ENCODE data around the gene SYVN1. TPM values are rescaled to one million over a fixed set of nuclear protein-coding genes. Genes with fewer than 3 reads are reported as not detected.

The SYVN1 gene
- polyA plus RNA-seq, 2 of the 4 experiments (the other 2 are of a cell fraction) = 21.4 to 25.1 TPM

GRCh38 chr11:65113839-65114238, 20.5 kb downstream of the SYVN1 start:
- 88% methylated on average over 6 of the region's 6 CpGs for WGBS (ENCODE audit: missing lambda C conversion rate)
- Histone ChIP-seq H3K9me3 (no peaks in the 10 kb centered on the region), H3K4me3 (no peak overlapping the region), H3K4me1 (peaks cover 31% of the 10 kb centered on the region; the same call in 2 of the 3 replicates), H3K4me2 (no peak overlapping the region), H3K27ac (no peak overlapping the region)
- POLR2A ChIA-PET = no interaction called here
- CTCF ChIA-PET = interaction anchor here (0.9 to 6.2 kb wide), 7 partner anchors 8 to 162 kb away, joined by 3 to 42 read pairs (median 4); partner anchors contain the start of genes ARL2, FAU and MRPL49
- TF ChIP-seq KDM1A (IDR thresholded peaks at IDR 0.05; ENCODE audit: low read depth) = no peak
- TF ChIP-seq NFE2L2 (conservative IDR thresholded peaks at IDR 0.05; ENCODE audit: low read length) = no peak
- no peak for TF ChIP-seq HES2 (IDR thresholded peaks at IDR 0.05)
- TF ChIP-seq, protein P1, sequence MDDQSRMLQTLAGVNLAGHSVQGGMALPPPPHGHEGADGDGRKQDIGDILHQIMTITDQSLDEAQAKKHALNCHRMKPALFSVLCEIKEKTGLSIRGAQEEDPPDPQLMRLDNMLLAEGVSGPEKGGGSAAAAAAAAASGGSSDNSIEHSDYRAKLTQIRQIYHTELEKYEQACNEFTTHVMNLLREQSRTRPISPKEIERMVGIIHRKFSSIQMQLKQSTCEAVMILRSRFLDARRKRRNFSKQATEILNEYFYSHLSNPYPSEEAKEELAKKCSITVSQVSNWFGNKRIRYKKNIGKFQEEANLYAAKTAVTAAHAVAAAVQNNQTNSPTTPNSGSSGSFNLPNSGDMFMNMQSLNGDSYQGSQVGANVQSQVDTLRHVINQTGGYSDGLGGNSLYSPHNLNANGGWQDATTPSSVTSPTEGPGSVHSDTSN (IDR thresholded peaks at IDR 0.05) = no peak
- no peak for TF ChIP-seq CHD4 (IDR thresholded peaks at IDR 0.05; ENCODE audit: borderline replicate concordance)
- no peak for TF ChIP-seq TFCP2L1 (CRISPR knock-in tag; IDR thresholded peaks at IDR 0.05)
- no peak for TF ChIP-seq SREBF2 (IDR thresholded peaks at IDR 0.05)
- TF ChIP-seq HDAC2 (IDR thresholded peaks at IDR 0.05) = no peak
- TF ChIP-seq RCOR1 (IDR thresholded peaks at IDR 0.05; ENCODE audit: low read depth, low read length) = no peak
- no peak for TF ChIP-seq GATA3 (IDR thresholded peaks at IDR 0.05; ENCODE audit: borderline replicate concordance)
- TF ChIP-seq ESRRA (IDR thresholded peaks at IDR 0.05; ENCODE audit: borderline replicate concordance, low read length) = no peak
- TF ChIP-seq ZC3H11A (IDR thresholded peaks at IDR 0.05) = no peak
- TF ChIP-seq POLR2AphosphoS2 (conservative IDR thresholded peaks at IDR 0.05; ENCODE audit: low read length) = no peak
- TF ChIP-seq PHF8 (IDR thresholded peaks at IDR 0.05; ENCODE audit: borderline replicate concordance, low read depth) = no peak
- TF ChIP-seq HOXB13 (CRISPR knock-in tag; IDR thresholded peaks at IDR 0.05; ENCODE audit: low read depth) = no peak
- no peak for TF ChIP-seq SMC3 (IDR thresholded peaks at IDR 0.05)
- TF ChIP-seq RARB (CRISPR knock-in tag; IDR thresholded peaks at IDR 0.05) = no peak
- no peak for TF ChIP-seq EHMT2 (IDR thresholded peaks at IDR 0.05; ENCODE audit: low read depth)
- TF ChIP-seq, protein P2, sequence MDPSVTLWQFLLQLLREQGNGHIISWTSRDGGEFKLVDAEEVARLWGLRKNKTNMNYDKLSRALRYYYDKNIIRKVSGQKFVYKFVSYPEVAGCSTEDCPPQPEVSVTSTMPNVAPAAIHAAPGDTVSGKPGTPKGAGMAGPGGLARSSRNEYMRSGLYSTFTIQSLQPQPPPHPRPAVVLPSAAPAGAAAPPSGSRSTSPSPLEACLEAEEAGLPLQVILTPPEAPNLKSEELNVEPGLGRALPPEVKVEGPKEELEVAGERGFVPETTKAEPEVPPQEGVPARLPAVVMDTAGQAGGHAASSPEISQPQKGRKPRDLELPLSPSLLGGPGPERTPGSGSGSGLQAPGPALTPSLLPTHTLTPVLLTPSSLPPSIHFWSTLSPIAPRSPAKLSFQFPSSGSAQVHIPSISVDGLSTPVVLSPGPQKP (IDR thresholded peaks at IDR 0.05; ENCODE audit: low read depth, low read length) = no peak
- ATAC-seq (no peak), DNase-seq (ENCODE audit: low read depth in 1 of 2, low spot score in 1 of 2) (no peak), FAIRE-seq (no peak)

DNA sequence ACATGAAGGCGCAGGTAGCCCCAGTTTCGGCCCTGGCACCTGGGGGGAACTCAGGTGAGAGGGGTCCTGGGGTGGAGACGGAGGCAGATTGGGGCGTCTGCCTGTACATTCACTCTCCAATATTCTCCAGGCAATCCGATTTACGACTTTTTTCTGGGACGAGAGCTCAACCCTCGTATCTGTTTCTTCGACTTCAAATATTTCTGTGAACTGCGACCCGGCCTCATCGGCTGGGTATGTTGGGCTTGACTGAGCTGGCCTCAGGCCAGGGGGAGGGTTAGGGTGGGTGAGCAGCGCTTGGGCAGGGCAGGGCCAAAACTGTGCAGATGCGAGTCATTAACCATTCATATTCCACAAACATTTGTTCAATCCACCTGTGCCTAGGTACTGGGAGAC, 21.0 kb downstream of the SYVN1 start:
- DNase-seq (ENCODE audit: low read depth in 1 of 2, low spot score in 1 of 2) = no peak
- Histone ChIP-seq H3K4me2 (peak overlapping the region; percentile 100), H3K27ac (no peak overlapping the region), H3K4me3 (no peak overlapping the region), H3K9me3 (no peaks in the 10 kb centered on the region), H3K4me1 (peaks cover 31% of the 10 kb centered on the region; the same call in 2 of the 3 replicates)
- FAIRE-seq = no peak
- TF ChIP-seq ZNF302 (CRISPR knock-in tag; IDR thresholded peaks at IDR 0.05) = no peak
- no peak for TF ChIP-seq RCOR1 (IDR thresholded peaks at IDR 0.05; ENCODE audit: low read depth, low read length)
- TF ChIP-seq MAZ (IDR thresholded peaks at IDR 0.05; ENCODE audit: borderline replicate concordance, low read depth, low read length) = no peak
- TF ChIP-seq, protein P3, sequence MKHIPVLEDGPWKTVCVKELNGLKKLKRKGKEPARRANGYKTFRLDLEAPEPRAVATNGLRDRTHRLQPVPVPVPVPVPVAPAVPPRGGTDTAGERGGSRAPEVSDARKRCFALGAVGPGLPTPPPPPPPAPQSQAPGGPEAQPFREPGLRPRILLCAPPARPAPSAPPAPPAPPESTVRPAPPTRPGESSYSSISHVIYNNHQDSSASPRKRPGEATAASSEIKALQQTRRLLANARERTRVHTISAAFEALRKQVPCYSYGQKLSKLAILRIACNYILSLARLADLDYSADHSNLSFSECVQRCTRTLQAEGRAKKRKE (CRISPR knock-in tag; IDR thresholded peaks at IDR 0.05; ENCODE audit: low read depth) = no peak
- TF ChIP-seq CHD4 (IDR thresholded peaks at IDR 0.05; ENCODE audit: borderline replicate concordance) = no peak
- no peak for TF ChIP-seq RAD21 (conservative IDR thresholded peaks at IDR 0.05 in 1 of 2, IDR thresholded peaks at IDR 0.05 in 1 of 2)
- TF ChIP-seq MYC (IDR thresholded peaks at IDR 0.05; ENCODE audit: borderline replicate concordance, low read length) = no peak
- no peak for TF ChIP-seq MAFK (IDR thresholded peaks at IDR 0.05; ENCODE audit: partially characterized antibody)
- no peak for TF ChIP-seq CTCF (IDR thresholded peaks at IDR 0.05)
- no peak for TF ChIP-seq SMC3 (IDR thresholded peaks at IDR 0.05)
- TF ChIP-seq ZFP36 (IDR thresholded peaks at IDR 0.05; ENCODE audit: borderline replicate concordance, partially characterized antibody) = no peak
- TF ChIP-seq POLR2A (IDR thresholded peaks at IDR 0.05; ENCODE audit: low read length) = no peak
- no peak for TF ChIP-seq HOXB5 (CRISPR knock-in tag; IDR thresholded peaks at IDR 0.05)
- no peak for TF ChIP-seq RNF2 (IDR thresholded peaks at IDR 0.05; ENCODE audit: borderline replicate concordance, low read depth)
- TF ChIP-seq CHD2 (IDR thresholded peaks at IDR 0.05; ENCODE audit: low read length, partially characterized antibody) = no peak
- ChIA-PET CTCF (interaction anchor here (0.5 to 6.6 kb wide), 18 partner anchors 7 to 265 kb away, joined by 3 to 153 read pairs (median 8); partner anchors contain the start of genes ARL2, CAPN1, FAU and MRPL49), POLR2A (interaction anchor here (1.0 to 3.4 kb wide), 5 partner anchors 8 to 22 kb away, joined by 3 to 24 read pairs (median 3); partner anchors contain the start of genes FAU and MRPL49)
- ATAC-seq = no peak
- 79% methylated on average over 14 of the region's 14 CpGs for WGBS (ENCODE audit: missing lambda C conversion rate)
